AG04450 (cell line): ENCODE results near the gene NEURL2. TPM values are rescaled to one million over a fixed set of nuclear protein-coding genes. Genes with fewer than 3 reads are reported as not detected.
"Not testable (repeated sequence)": the region's sequence is repeated elsewhere in the genome, so short reads cannot be mapped to it uniquely, and the experiment has no call there.

Source experiments
- CTCF ChIA-PET: fragments of 300-600, 350-600 bp; formaldehyde crosslinking; extraction: SDS; loops from one replicate; lab custom pipeline; 2022; ENCODE audit warnings: antibody characterized with exemption, inconsistent platforms; lab: Charles Lee
- POLR2A ChIA-PET: fragments of 350-600 bp; formaldehyde crosslinking; extraction: SDS; loops from one replicate; lab custom pipeline; 2021; ENCODE audit warnings: antibody characterized with exemption, inconsistent platforms; lab: Yijun Ruan, JAX
- DNase-seq: peaks from one replicate; pipeline ENCODE4 v3.0.0-alpha.2; 2011; ENCODE audit warnings: low read depth, low spot score
- H3K27ac ChIP-seq: one replicate; pipeline ENCODE4 v1.5.1; 2012; ENCODE audit warnings: low read depth, low read length, control low read depth
- H3K27me3 ChIP-seq: one replicate; pipeline ENCODE4 v1.6.0; 2012; ENCODE audit warnings: low read length; ENCODE audit not compliant: control insufficient read depth, insufficient read depth
- H3K4me3 ChIP-seq: 2 replicates; pipeline ENCODE4 v1.5.1; 2011; ENCODE audit warnings: mild to moderate bottlenecking, low read depth, low read length, control low read depth
- H3K9me3 ChIP-seq: 2 replicates; pipeline ENCODE4 v1.5.1; 2012; ENCODE audit warnings: low read length; ENCODE audit not compliant: control insufficient read depth, insufficient read depth
- CTCF ChIP-seq: IDR thresholded peaks from 2 replicates; pipeline ENCODE4 v1.5.1; 2011; ENCODE audit warnings: low read depth, low read length, control low read depth, inconsistent platforms
- polyA plus RNA-seq: library from polyadenylated mRNA; depleted of rRNA; stranded (reverse); fragments of >200 nt; gene quantifications from 2 replicates; pipeline ENCODE4 v1.2.3, GENCODE V29; 2011

The NEURL2 gene
- polyA plus RNA-seq, 1 experiment = 1.1 TPM

DNA sequence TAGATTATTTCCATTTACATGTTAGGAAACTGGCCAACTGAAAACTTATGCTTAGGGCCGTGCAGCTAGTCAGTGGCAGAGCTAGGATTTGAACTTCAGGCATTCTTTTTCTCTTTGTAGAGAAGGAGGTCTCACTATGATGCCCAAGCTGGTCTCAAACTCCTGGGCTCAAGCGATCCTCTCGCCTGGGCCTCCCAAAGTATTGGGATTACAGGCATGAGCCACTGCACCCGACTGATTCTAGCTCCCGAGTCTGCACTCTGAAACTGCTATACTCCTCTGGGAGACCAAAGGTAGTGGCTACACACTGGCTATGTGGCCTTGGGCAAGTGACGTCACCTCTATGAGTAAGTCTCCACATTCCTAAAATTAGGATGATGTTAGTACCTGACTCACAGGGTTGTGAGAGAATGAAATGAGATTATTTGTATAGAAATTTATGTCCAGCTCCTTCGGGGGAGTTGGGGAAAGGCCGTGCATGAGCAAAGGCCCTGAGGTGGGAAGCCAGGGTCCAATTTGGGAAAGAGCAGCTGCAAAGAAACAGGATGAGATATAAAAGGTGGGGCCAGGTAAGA lies 14.6 kb upstream of the NEURL2 start:
- CTCF ChIA-PET = interaction anchor here (1.2 to 1.5 kb wide), 2 partner anchors 16 to 82 kb away, joined by 3 to 6 read pairs; no protein-coding TSS in a partner anchor

DNA sequence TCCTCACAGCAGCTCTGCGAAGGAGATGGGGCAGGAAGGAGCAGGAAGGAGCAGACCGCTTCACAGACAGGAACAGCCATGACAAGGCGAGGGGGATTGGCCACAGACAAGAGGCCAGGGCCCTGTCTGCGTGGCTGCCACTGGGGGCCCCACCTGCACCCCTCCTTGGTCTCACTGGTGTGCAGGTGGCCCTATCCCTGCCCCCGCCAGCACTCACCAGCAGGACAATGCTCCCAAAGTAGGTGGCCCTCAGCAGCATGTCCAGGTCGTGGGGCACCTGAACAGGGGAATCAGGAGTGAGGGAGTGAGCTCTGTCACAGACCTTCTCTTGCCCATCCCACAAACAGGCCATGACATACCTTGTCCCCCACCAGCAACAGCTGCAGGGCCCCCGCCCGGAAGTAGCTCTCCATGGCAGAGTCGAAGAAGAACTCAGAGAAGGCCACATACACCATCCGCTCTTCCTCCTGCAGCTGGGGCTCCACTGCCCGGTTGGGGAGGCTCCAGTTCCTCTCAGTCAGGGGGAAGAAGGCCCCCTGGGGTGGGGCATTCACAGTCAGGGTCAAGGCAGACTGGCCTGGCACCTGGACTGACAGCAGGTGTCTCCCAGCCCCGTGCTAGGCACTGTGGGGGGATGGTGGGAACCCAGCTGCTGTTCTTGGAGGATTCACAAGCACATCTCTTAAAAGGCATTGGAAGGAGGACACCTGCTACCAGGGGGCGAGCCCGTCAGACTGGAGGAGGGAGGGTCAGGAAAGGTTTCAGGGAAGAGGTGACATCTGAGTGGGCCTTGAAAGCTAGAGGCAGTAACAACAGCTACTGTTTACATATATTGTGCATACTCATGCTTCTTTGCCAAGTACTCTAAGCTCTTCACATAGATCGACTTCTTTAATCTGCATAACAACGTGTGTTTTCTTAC lies 13.8 kb upstream of the NEURL2 start:
- Histone ChIP-seq H3K27ac (peak overlapping the region; percentile 65), H3K4me3 (no peak overlapping the region), H3K9me3 (no peaks in the 10 kb centered on the region; the same call in 1 of the 2 replicates), H3K27me3 (no peaks in the 10 kb centered on the region)
- ChIA-PET CTCF (interaction anchor here (1.2 to 1.5 kb wide), 2 partner anchors 15 to 81 kb away, joined by 3 to 6 read pairs; no protein-coding TSS in a partner anchor), POLR2A (interaction anchor here (1.2 to 2.9 kb wide), 4 partner anchors 14 to 30 kb away, joined by 3 to 20 read pairs (median 8); partner anchors contain the start of genes CTSA, NEURL2 and PCIF1)
- no peak for DNase-seq
- no peak for TF ChIP-seq CTCF

More for the DNA sequence above, 14.6 kb upstream of the NEURL2 start:
- POLR2A ChIA-PET = interaction anchor here (1.2 to 2.9 kb wide), 4 partner anchors 13 to 29 kb away, joined by 3 to 20 read pairs (median 8); partner anchors contain the start of genes CTSA, NEURL2 and PCIF1
- DNase-seq = no peak
- Histone ChIP-seq H3K27me3 (no peaks in the 10 kb centered on the region), H3K4me3 (no peak overlapping the region), H3K9me3 (no peaks in the 10 kb centered on the region; the same call in 1 of the 2 replicates), H3K27ac (peak overlapping the region; percentile 65)
- TF ChIP-seq CTCF = no peak

GRCh38 chr20:45902199-45902701 lies 11.2 kb upstream of the NEURL2 start:
- CTCF ChIA-PET = interaction anchor here (0.8 to 1.3 kb wide), 2 partner anchors 10 to 67 kb away, joined by 3 read pairs; no protein-coding TSS in a partner anchor
- TF ChIP-seq CTCF = no peak
- POLR2A ChIA-PET = interaction anchor here (0.6 kb wide), 1 partner anchor 8 kb away, joined by 3 read pairs; no protein-coding TSS in a partner anchor
- no peak overlapping the region for H3K4me3 ChIP-seq
- H3K27ac ChIP-seq = no peak overlapping the region
- DNase-seq = no peak
- H3K9me3 ChIP-seq = no peaks in the 10 kb centered on the region; the same call in 1 of the 2 replicates
- H3K27me3 ChIP-seq = no peaks in the 10 kb centered on the region

DNA sequence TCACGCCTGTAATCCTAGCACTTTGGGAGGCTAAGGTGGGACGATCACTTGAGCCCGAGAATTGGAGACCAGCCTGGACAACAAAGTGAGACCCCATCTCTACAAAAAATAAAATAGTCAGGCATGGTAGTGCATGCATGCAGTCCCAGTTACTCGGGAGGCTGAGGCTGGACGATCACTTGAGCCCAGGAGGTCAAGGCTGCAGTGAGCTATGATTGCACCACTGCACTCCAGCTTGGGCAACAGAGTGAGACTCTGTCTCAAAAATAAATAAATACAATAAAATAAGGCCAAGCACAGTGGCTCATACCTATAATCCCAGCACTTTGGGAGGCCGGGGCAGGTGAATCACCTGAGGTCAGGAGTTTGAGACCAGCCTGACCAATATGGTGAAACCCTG lies 10.3 kb upstream of the NEURL2 start:
- H3K27ac ChIP-seq, POLR2A ChIA-PET, H3K27me3 ChIP-seq, H3K9me3 ChIP-seq, DNase-seq, H3K4me3 ChIP-seq: not testable (repeated sequence)
- CTCF ChIA-PET = interaction anchor here (0.8 to 1.3 kb wide), 2 partner anchors 9 to 68 kb away, joined by 3 read pairs; no protein-coding TSS in a partner anchor
